ENCODE data around the gene IFIT2.
"Not testable (repeated sequence)": the region's sequence is repeated elsewhere in the genome, so short reads cannot be mapped to it uniquely, and the experiment has no call there.

The IFIT2 gene

DNA sequence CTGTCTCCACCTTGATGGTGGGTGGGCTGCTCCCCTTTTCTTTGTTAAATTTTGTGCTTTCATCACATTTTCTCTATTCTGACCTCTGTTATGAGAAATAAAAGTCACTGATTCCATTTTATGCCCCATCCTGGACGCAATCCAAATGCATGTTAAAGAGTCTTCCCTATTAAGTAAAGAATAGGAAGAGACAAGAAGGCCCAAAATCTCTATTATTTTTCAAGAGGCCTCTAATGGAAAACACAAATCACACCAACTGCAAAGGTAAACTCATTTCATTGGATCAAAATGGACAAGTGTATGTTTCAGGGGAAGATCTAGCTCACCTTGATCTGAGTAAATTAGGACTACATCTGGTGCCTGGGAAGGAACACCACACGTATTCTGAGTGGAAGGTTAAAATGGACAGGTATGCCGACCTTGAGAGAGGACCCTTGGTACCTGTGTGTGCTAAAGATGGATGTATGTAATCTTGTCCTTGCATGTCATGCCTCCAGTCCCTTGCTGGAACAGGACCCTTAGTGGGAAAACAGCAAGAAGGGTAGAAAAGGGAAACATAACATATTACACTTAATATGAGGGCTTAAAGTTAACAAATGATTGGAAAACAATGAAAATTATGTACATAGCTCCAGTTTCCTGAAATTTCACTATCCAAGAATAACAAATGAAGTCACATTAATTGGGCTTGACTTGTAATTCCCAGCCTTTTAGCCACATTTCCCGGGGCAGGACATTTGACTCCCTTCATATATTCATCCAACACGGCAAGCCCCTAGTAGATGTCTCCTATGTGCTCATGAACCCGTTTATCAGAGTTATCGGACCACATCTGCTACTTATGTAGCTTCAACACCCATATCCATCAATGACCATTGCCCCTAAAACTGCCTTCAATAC lies 7.6 kb downstream of the IFIT2 start:
- no peak for DNase-seq

DNA sequence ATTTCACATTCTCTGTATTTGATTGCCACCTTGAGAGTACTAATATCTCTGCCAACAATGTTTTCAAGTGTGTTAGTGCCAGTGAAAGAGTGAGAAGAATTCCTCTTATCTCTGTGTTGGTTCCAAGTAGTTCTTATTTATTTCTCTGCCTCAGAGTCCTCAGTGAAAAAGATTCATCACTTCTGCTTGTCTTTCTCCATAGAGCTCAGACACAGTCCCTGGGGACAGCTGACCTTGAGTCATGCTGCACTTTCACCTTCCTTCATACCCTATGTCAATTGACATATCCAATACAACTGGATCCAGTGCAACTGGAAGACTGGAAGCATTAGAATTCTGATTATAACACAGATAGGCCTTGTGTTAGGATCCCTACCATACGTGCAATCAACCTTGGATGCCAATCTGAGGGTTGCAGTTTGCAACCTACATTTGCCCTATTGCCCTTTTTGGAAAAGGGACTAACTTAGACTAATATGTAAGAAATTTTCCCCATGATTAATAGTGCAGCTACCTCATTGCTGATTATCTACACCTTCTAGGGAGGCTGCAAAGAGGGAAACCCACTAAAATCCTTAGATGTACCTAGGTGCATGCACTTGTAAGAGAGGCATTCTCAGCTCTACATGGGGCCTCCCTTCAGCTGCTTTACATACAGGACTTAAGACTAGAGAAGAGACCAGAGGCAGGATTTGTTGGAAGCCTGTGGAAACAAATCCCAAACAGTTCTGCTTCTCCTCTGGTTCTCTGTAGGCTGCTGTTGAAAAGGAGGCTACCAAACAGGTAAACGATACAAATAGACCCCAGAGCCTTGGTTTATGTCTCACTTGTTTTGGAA lies 8.4 kb downstream of the IFIT2 start:
- DNase-seq, result no peak

DNA sequence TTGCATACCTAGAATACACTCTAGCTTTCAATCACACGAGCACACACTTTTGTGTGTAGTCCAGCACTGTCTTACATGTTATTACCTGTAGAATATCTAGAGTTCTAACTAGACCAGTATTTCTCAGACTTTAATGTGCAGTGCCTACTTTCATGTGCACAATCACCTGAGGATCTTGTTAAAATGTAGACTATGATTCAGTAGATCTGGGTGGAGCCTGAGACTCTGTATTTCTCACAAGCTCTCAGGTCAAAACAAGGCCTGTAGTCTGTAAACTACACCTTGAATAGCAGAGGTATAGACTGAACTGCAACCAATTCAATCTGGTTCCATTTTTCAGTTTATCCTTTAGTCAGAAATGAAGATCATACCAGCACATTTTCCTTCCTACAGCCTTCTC lies 11.1 kb downstream of the IFIT2 start:
- DNase-seq, result no peak

DNA sequence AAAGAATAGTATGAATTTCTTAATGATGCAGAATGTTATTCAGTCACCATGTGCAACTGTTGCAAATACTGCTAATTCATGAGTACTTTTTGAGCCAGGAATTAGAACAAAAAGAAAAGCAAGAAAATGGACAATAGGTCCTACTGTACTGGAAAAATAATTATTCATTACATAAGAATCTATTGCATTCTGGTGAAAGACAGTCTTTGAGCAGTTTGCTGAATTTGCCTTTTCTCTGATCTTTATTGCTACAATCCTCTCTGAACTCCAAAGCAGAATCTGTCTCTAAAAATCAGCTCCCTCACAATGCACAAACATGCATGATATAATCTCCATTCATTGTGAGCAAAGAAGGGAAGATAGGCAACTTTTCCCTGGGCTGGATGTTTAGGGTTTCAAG lies 12.8 kb downstream of the IFIT2 start:
- DNase-seq, result no peak

DNA sequence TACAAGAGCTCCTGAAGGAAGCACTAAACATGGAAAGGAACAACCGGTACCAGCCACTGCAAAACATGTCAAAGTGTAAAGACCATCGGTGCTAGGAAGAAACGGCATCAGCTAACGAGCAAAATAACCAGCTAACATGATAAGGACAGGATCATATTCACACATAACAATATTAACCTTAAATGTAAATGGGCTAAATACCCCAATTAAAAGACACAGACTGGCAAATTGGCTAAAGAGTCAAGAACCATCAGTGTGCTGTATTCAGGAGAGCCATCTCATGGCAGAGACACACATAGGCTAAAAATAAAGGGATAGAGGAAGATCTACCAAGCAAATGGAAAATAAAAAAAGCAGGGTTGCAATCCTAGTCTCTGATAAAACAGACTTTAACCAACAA lies 16.2 kb downstream of the IFIT2 start:
- DNase-seq, result not testable (repeated sequence)

DNA sequence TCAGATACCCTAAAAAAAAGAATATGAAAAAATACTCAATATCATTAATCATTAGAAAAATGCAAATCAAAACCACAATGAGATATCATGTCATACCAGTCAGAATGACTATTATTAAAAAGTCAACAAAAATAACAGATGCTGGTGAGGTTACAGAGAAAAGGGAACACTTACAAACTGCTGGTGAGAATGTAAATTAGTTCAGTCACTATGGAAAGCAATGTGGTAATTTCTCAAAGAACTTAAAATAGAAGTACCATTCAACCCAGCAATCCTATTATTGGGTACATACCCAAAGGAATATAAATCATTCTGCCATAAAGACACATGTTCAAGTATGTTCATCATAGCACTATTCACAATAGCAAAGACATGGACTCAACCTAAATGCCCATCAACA lies 23.2 kb downstream of the IFIT2 start:
- DNase-seq, result not testable (repeated sequence)

GRCh38 chr10:89325856-89326255 lies 24.0 kb downstream of the IFIT2 start:
- not testable (repeated sequence) for DNase-seq

- no peak for DNase-seq
These were observed 26.1 kb downstream of the IFIT2 start, which contains the start of gene IFIT3 for GRCh38 chr10:89327803-89328441. IFIT3 (plus strand) TSS chr10:89327997; CDS start chr10:89328074, 77 bp downstream.

DNA sequence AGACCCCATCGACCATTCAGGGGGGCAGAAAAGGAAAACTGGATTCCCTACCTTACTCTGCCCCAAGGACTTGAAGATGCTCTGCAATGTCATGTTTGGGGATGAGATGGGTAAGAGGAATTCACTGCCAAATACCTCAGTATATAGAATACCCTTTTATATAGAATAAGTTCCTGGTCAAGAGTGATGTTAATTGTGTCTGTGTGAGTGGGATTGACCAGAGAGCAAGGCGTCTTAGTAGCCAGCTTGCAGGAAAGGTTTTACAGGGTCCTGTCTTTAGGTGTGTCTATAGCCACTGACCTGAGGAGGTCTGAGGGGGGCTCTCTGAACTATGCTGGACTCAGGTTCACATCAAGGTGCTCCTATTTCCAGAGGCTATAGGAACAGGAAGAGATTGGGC lies 27.3 kb downstream of the IFIT2 start:
- no peak for DNase-seq

GRCh38 chr10:89330014-89330413 lies 28.2 kb downstream of the IFIT2 start:
- DNase-seq, result not testable (repeated sequence)

- DNase-seq, result no peak
These were observed 28.8 kb downstream of the IFIT2 start for GRCh38 chr10:89330537-89331212.

GRCh38 chr10:89331487-89332122 lies 29.8 kb downstream of the IFIT2 start:
- not testable (repeated sequence) for DNase-seq

GRCh38 chr10:89332123-89332633 lies 30.3 kb downstream of the IFIT2 start:
- no peak for DNase-seq

DNA sequence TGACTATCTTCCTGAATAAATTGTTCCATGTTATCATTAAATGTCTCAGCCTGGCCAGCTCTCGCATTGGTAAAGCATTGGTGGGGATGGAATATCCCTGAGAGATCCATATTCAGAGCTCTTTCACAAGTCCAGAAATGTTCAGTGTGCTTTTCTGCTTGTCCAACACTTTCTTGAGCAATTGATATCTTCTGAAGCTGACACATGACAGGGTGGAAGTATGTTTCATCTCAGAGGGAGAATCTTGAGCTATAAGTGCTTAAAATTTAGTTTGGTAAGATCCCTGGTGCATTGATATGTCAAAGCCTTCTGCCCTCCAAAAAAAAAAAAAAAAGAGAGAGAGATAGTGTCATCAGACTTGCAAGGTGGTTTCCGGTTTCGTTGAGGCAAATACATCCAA lies 33.4 kb downstream of the IFIT2 start:
- DNase-seq, result no peak

- DNase-seq, result no peak
These were observed 34.4 kb downstream of the IFIT2 start for GRCh38 chr10:89336241-89336640.

GRCh38 chr10:89337484-89337883 lies 35.6 kb downstream of the IFIT2 start:
- DNase-seq, result no peak

GRCh38 chr10:89338713-89339112 lies 36.9 kb downstream of the IFIT2 start:
- DNase-seq, result no peak

DNA sequence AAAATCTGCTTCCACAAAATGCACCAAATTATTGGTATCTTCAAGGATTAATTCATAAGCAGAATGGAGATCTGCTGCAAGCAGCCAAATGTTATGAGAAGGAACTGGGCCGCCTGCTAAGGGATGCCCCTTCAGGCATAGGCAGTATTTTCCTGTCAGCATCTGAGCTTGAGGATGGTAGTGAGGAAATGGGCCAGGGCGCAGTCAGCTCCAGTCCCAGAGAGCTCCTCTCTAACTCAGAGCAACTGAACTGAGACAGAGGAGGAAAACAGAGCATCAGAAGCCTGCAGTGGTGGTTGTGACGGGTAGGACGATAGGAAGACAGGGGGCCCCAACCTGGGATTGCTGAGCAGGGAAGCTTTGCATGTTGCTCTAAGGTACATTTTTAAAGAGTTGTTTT lies 38.0 kb downstream of the IFIT2 start:
- DNase-seq, result no peak

GRCh38 chr10:89341649-89342048 lies 39.8 kb downstream of the IFIT2 start:
- no peak for DNase-seq

GRCh38 chr10:89342206-89342958 lies 40.5 kb downstream of the IFIT2 start:
- DNase-seq, result no peak

DNA sequence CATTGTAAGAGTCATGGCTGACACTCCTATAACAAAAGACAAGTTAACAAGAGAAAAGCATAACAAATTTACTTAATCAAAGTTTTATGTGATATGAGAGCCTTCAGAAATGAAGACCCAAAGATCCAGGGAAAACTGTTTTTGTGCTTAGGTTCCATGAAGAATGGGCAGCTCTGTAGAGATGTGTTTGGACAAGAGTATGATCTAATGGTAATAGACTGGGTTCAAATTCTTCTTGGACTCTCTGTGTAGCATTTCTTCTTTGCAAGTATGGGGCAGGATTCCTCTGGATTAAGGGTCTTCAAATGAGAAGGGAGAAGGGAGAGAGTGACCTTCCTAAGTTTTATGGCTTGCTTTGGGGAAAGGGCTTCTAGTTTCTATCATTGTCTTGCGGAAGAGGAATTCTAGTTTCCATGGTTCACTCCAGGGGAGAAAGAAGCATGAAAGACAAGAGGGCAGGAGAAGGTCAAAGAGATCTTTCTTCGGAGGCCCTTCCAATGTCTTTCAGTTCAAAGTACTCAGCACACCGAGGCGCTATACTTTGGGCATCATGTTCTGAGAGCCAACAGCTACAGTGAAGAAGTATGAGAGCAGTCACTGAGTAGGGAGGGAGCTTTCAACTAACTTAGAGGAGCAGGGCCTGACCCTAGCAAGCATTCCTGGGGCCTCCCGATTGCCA lies 41.4 kb downstream of the IFIT2 start:
- DNase-seq, result no peak

Measured in NCI-H1092 treated with DMSO at 0.1 percent for 48 hours (cell line).